Measurements from ENCODE around the gene FBXW2.

DNA sequence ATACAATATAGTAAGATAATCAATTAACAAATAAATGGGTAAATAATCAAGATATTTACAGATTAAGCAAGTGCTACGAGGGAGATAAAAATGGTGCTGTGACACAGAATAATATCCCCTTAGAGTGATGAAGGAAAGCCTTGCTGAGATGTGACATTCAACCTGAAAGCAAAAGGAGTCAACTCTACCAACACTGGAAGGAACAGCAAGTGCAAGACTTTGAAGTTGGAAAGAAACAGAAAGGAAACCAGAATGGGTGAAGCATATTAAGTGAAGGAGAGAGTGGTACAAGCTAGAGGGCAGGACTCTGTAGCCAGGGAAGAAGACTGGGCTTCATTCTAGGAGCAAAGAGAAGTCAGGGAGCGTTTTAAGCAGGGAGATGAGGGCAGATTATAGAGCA, 66.7 kb downstream of the FBXW2 start:
- TF ChIP-seq POLR2A (IDR thresholded peaks at IDR 0.05; ENCODE audit: low read length) = no peak
- no peak for TF ChIP-seq GATA1 (IDR thresholded peaks at IDR 0.05; ENCODE audit: low read depth, low read length)

Measured in erythroblast (primary cell).